Activated naive CD4-positive, alpha-beta T cell treated with Interleukin-2 at 50 U/mL for 16 hours (primary cell): ENCODE results near the gene RGL4.
A peak's percentile ranks its signal among the peaks of the same experiment; 100 is the strongest.
"Not testable (repeated sequence)": the region's sequence is repeated elsewhere in the genome, so short reads cannot be mapped to it uniquely, and the experiment has no call there.

ENCODE experiments used
- DNase-seq: peaks from one replicate; pipeline ENCODE4 v3.0.0-alpha.2; 2020

The RGL4 gene

DNA sequence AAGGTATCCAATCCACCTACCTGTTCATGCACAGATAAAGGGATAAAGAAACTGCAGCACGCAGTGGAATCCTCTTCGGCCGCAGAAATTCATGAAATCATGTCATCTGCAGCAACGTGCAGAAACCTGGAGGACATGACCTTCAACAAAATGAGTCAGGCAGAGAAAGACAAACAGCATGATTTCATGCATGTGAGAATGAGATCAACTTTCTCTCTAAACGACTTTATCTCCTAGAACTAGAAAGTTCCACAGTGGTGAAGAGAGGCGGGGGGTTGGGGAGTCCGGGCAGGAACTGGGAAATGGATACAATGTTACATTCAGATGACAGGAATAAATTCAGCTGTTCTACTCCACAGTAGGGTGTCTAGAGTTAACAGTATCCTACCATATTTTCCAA, 9.9 kb downstream of the RGL4 start:
- DNase-seq = no peak

DNA sequence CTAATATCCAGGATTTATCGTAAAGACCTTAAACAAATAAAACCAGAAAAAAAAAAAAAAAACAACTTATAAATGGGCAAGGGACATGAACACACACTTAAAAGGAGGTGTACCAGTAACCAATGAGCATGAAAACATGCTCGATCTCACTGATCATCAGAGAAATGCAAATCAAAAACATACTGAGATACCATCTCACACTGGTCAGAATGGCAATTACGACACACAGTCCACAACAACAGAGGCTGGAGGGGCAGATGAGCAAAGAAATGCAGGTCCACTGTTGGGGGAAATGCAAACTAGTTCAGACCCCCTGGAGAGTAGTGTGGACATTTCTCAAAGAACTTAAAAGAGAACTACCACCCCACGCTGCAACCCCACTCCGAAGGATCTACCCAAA, 13.2 kb downstream of the RGL4 start:
- DNase-seq = no peak

DNA sequence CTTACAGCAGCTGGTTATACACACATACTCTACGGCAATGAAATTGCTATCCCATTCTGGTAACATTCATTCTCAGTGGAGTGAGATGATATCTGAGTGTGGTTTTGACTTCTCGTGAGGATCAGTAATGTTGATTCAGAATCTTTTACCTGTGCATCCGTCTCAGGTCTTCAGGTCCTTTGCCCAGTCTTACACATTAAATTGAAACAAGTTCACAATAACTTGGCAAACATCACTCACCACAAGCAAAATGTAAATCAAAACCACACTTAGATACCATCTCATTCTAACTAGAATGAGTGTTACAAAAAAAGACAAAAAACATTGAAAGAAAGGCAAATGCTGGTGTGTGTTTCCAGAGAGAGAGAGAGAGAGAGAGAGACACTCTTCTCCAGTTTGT, 14.0 kb downstream of the RGL4 start:
- no peak for DNase-seq

DNA sequence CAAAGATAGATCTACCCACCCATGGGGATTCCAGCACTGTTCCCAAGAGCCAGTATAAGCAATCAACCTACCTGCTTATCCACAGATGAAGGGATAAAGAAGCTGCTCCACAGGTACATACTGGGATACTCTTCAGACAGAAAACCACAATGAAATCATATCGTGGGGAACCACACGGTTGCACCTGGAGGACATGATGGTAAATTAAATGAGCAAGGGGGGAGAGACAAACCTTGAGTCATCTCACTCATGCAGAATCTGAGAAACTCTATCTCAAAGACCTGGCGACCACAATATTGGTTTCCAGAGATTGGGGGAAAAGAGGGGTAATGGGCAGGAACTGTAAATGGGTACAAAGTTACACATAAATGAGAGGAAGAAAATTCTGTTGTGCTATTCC, 14.5 kb downstream of the RGL4 start:
- DNase-seq = peak; percentile 21

DNA sequence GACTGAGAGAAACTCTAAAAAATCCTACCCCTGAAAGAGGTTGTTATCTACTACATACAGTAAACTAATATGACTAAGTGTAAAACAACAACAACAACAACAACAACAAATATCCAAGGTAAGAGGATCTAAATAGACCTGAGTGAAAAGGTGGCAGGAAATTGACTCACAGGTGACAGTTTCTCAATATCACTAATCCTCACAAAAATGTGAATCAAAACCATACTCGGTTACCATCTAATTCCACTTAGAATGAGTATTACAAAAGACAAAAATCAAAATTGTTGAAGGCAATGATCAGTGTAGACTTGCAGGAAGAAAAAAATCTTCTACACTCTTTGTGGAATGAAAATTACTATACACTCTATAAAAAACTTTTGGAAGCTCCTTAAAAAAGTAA, 17.5 kb downstream of the RGL4 start:
- DNase-seq = no peak

DNA sequence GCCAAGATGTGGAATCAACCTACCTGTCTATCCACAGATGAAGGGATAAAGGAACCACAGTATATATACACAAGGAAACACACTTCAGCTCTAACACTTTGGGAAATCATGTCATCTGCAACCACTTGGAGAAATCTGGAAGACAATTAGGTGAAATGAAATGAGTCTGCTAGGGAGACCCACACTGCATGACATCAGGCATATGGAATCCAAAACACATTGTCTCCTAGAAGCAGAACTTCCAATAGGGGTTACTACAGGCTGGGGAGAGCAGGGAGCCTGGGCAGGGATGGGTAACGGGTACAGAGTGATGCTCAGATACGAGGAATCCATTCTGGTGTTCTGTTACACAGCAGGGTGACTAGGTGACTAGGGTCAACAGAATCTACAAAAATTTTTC, 18.3 kb downstream of the RGL4 start:
- DNase-seq = no peak

DNA sequence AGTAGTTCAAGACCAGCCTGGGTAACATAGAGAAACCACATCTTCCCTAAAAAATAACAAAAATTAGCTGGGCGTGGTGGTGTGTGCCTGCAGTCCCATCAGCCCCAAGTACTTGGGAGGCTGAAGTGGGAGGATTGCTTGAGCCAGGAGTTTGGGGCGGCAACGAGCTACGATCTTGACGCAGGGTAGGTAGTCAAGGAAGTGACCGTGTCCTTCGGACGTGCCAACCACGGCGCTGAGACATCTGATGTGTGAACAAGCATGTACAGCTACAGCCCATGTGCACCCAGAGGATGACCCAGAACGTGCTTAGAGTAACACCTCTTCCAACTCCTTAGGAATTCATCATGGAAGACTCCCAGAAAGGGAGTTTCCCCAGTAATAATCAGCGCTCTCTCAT, 21.4 kb downstream of the RGL4 start:
- DNase-seq = no peak

DNA sequence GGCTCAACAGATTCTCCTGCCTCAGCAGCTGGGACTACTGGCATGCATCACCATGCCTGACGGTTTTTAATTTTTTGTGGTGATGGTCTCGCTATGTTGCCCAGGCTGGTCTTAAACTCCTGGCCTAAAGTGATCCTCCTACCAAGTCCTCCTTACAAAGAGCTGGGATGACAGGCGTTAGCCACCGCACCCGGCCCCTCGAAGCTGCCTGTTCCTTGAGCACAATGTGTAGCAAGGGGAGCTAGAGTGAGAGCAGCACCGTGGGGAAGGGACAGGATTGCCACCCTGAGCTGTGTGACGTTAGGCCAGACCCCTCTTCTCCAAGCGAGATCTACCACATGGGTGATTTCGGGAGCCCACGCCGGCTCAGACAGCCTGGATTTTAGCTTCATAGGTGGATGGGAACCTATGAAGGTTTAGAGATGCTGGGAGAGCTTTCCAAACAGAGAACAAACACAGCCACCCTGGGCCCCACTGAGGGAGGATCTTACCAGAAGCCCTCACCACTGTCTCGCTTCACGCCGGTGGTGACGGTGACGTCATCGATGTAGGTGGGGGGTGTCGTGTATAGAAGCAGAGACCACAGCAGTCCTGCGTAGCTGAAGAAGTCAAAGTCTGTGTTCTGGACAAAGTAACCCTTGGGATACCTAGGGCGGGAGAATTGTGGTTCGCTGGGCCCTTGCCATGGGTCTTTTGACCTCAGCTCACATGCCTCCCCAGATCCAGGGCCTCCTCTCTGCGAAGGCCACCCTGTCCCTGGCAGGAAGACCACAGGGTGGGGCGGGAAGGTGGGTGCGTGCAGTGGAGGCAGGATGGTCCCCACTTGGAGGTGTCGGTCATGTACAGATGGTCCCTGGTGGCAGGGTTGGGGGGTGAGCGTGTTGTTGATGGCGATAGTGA, 23.1 kb downstream of the RGL4 start:
- DNase-seq = no peak

DNA sequence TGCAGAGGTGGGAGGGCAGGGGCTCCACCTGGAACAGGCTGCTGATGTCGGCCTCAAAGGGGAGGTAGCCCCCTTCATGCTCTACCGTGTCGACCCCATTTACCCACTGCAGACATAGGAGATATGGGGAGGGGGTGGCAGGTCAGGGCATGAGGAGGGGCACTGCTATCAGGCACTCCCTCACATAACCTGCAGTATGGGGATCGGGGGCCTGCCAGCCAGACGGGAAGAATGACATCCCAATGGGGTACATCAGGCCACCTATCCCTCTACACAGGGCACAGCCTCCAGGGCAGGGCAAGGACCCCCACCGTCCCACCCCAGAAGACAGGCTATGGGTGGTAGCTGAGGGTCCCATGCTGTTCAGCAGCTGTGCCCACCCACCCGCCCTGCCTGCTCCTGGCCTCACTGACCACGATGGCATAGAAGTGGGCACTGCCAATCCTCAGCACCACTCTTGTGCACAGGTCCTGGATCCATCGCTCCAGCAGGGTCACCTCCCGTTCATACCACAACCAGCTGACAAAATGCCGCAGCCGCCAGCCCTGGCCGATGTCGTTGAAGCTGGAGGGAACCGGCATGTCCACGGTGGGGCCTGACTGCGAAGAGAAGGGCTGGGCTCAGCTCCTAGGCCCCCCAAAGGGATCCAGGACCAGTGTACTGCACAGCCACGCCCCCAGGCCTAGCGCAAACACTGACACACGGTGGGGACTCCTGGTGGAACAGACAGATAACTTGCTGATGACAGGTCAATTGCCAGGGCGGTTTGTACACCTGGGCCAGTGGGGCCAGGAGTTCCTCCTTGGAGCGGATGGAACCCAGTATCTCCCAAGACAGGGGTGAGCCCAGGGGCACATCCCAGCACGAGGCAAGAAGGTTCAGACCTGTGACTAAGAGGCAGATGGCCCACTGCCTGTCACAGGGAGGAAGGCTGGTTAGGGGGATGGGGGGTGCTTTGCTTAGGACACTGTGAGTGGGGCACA, 24.1 kb downstream of the RGL4 start:
- no peak for DNase-seq

DNA sequence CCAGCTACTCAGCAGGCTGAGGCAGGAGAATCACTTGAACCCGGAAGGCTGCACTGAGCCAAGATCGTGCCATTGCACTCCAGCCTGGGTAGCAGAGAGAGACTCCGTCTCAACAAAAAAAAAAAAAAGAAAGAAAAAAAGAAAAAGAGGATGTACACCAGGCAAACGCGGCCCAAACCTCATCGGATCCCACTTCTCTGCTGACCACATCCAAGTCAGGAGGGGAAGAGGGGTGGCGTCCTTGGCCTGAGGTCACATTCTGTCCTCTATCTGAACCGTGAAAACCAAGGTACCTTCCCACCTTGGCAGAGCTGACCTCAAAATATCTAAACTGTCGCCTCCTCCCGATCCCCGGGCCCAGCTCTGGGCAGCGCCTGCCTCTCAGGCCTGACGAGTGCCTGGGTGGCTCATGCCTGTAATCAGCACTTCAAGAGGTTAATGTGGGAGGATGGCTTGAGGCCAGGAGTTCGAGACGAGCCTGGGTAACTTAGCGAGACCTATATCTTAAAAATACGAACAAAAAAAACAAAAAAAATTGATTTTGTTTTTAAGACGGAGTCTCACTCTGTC, 25.1 kb downstream of the RGL4 start:
- no peak for DNase-seq

DNA sequence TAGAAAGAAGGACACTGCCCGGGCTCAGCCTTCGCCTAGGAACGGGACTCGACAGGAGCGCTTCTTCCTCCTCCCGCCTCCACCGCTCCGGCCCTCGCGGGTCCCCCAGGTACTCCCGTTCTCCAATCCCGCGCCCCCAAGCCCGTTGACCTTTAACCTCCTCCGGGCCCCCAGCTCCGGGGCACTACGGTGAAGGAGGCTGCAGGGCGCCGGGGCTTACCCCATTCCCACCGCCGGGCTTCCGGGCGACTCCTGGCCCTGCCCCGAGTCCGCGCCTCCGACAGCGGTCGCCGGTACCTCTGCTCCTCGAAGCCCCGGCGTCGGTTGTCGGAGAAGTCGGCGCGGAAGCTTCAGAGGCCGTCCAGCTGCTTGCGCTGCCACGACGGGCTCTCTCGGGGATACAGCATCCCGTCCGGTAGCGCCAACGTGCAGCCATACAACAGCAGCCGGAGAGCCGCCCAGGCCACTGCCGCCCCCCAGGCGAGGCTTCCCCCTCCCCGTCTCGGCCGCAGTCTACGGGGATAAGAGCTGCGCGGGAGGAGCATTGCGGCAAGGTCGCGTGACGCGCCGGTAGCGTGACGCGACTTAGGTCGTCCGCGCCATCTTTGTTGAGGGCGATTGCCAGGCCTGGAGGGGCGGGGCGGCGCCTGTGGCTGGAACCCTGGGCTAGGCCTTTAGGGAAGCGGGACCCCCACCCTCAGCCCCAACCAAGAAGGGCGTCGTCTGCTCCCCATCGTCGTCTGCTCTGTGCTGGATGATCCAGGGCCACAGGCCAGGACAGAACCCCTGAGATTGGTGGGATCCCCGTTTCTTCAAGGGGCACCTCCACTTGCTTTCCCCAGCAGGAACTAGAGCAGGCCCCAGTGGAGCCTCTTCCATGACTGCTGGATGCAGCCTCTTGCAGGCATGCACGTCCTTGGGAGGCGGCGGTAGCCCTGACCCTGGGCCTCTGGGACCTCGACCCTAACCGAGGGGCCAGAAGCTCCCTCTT, 26.3 kb downstream of the RGL4 start:
- DNase-seq = peak; percentile 81

DNA sequence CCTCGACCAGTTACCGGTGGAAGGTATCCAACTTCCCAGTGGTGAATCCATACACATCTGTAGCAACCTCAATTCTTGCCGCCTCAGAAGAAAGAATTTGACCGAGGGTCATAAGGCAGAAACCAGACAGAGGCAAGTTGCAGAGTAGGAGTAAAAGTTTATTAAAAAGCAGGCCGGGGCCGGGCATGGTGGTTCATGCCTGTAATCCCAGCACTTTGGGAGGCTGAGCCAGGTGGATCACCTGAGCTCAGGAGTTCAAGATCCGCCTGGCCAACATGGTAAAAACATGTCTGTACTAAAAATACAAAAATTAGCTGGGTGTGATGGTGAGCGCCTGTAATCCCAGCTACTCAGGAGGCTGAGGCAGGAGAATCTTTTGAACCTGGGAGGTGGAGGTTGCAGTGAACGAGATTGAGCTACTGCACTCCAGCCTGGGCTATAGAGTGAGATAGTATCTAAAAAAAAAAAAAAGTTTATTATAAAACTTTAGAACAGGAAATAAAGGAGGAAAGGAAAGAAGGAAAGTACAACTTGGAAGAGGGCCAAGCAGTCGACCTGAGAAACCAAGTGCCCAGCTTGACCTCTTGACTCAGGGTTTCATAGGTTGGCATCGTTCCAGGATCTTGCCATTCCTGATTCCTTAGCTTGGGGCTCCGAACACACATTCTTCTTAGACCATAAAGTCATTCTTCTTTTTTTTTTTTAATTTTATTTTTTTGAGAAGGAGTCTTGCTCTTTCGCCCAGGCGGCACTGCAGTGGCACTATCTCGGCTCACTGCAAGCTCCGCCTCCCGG, 27.8 kb downstream of the RGL4 start:
- no peak for DNase-seq

DNA sequence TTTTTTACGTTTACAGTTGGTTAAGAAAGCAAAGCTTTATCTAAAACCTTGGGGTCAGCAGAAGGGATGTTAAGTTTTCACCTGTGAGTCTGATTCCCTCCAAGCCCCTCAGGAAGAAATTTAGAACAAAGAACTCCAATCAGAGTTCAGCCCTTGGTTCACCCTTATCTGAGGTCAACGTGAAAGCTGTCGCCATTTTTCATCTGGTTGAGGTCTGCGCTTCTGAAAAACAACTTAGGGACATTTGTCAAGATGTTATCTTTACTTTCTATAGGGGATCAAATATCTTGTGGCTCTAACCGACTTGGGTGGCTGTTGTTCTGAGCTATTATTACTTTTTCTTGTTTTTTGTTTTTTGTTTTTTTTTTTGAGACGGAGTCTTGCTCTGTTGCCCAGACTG, 30.0 kb downstream of the RGL4 start:
- DNase-seq = no peak

DNA sequence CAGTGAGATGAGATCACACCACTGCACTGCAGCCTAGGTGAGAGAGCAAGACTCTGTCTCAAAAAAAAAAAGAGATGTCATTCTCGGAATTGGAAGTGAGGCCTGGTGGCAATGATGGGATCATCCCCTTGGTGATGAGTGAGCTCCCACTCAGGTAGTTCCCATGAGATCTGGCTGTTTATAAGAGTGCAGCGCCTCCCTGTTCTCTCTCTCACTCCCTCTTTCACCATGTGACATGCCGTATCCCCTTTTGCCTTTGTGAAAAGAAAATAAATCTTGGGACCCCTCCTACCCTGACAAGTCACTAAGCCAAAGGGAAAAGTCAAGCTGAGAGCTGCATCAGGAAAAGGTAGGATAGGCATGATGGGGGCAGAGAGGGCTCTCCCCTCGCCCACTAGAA, 31.3 kb downstream of the RGL4 start:
- no peak for DNase-seq

DNA sequence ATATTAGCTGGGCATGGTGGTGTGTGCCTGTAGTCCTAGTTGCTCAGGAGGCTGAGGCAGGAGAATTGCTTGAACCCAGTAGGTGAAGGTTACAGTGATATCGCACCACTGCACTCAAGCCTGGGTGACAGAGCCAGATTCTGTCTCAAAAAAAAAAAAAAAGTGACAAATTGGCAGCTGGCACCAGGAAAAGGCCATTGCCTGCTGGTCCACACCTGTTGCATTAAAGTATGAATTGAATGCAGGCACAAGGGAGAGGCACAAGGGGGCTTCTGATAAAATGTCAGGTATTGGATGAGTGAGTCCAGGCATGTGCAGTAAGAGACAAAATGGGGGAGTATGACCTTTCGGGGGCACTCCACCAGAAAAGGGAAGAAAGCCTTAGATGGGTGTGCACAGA, 31.9 kb downstream of the RGL4 start:
- DNase-seq = no peak

DNA sequence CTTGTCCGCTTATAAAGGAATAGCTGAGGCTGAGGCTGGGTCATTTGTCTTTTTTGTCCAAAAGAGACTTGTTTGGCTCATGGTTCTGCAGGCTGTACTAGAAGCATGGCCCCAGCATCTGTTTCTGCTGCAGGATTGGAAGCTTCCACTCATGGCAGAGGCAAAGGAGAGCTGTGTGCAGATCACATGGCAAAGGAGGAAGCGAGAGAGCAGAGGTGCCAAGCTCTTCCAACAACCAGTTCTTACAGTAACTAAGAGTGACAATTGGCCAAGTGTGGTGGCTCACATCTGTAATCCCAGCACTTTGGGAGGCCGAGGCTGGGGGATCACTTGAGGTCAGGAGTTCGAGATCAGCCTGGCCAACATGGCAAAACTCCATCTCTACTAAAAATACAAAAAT, 37.3 kb downstream of the RGL4 start:
- not testable (repeated sequence) for DNase-seq

DNA sequence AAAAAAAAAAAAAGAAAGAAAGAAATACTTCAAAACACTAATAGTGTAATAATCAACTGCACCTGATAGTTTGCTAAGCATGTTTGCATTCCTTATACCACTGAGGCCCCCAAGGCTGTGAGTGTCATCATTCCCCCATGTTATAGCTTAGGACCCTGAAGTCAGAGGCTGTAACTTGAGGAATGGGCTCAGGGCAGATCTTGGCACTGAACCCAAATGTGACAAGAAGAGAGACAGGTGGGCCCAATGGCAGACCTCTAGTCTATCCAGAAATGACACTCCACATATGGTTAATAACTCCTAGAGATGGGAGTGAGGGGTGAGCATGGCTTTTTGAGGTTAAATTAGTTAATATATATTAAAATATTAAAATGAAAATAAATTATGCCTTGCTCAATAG, 46.9 kb downstream of the RGL4 start:
- DNase-seq = no peak

DNA sequence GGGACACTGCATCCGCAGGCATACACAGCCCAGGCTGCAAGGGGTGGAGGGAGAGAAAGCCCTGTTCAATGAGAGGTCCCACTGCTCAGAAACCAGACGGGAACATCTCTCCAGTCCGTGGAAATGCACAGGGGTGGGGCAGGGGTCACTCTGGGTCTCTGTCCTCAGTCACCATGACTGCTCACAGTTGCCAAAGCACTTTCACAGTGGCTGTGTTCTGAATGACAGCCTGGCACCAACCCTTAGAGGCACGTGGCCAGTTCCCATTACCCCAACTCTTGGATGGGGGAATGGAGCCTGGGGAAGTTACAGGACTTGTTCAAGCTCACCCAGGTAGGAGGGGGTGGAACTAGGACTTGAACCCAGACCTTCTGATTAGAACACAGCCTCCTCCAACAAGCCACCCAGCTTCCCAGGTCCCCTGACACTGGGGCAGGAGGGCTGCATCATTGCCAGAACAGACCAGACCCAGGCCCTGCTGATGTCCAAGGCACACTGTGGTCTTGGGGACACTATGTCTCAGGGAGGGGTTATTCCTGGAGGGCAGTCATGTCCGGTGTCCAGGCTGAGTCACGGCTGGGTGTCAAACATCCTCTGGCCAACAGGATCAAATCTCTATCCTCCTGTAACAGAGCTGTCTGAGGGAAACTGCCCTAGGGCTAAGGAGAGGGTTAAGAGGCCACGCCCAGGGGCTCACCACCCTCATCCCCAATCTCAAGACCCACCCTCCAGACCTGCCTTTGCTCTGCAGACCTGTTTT, 51.9 kb downstream of the RGL4 start:
- no peak for DNase-seq

DNA sequence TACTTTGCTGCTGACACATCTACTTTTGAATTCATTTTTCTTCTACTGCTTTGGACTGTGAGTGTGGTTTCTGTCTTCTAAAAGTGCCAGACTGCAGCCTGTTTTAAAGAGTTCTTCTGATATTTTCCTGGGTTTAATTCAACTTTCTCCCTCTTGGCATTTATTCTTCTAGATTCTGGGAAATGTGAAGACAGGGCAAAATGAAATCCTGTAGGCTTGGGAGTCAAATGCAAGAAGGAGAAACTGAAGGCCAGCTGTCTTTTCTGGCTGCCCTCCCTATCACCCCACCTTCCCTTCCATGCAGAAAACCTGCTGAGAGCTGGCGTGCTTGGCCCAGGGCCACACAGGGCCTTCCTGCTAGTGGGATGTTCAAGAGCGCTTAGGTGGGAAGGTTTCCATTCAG, 52.5 kb downstream of the RGL4 start:
- no peak for DNase-seq

DNA sequence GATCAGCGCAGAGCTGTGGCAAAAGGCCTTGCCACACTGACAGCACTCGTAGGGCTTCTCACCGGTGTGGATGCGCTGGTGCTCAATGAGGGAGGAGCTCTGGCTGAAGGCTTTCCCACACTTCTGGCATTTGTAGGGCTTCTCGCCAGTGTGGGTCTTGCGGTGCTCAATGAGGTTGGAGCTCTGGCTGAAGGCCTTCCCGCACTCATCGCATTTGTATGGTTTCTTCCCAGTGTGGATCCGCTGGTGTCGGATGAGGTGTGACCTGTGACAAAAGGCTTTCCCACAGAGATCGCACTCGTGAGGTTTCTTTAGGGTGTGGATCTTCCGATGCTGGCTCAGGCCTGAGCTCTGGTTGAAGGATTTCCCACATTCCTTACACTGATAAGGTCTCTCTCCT, 53.2 kb downstream of the RGL4 start:
- DNase-seq = no peak

DNA sequence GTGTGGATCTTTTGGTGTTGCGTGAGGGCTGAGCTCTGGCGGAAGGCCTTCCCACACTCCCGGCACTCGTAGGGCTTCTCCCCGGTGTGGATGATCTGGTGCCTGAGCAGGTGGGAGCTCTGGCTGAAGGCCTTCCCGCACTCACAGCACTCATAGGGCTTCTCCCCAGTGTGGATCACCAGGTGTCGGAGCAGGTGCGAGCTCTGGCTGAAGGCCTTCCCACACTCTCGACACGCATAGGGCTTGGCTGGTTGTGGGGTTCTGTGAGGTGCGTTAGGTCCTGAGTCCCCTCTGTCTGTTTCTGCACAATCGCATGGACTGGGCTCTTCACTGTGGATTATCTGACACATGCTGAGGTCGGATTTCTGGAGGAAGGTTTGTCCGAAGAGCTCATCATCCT, 53.7 kb downstream of the RGL4 start:
- DNase-seq = no peak
